ENCODE data around the gene SLC50A1. TPM values are rescaled to one million over a fixed set of nuclear protein-coding genes. Genes with fewer than 3 reads are reported as not detected.
"Not testable (repeated sequence)": the region's sequence is repeated elsewhere in the genome, so short reads cannot be mapped to it uniquely, and the experiment has no call there.

SLC50A1 gene
- total RNA-seq, 3 donors from 2014 or later = 38.7 to 95.8 (median 66.4) TPM

GRCh38 chr1:155139895-155140629 is 4.4 kb downstream of the SLC50A1 start, which contains the start of gene DPM3:
Gene DPM3 (minus strand): TSS chr1:155140531. CDS start chr1:155140240, 291 bp downstream.
- TF ChIP-seq CTCF (IDR thresholded peaks at IDR 0.05) = no peak
- ATAC-seq = peak; percentile 69
- Histone ChIP-seq H3K4me3 (peak within 1 kb of the TSS; percentile 53), H3K9me3 (no peaks in the 10 kb centered on the region), H3K4me1 (ENCODE audit: low read depth) (peaks cover 29% of the 10 kb centered on the region), H3K36me3 (ENCODE audit: low read depth) (no peaks in the 10 kb centered on the region)
- peak; percentile 94 to 95 (median 95) for DNase-seq
- intact Hi-C loops (cut with DNase I, micrococcal nuclease) = no loop called here

- Histone ChIP-seq H3K4me3 (no peak overlapping the region), H3K4me1 (ENCODE audit: low read depth) (peaks cover 29% of the 10 kb centered on the region), H3K36me3 (ENCODE audit: low read depth) (no peaks in the 10 kb centered on the region), H3K9me3 (no peaks in the 10 kb centered on the region)
- intact Hi-C loops (cut with DNase I, micrococcal nuclease) = no loop called here
- no peak for TF ChIP-seq CTCF (IDR thresholded peaks at IDR 0.05)
- DNase-seq (no peak), ATAC-seq (no peak)
Observed at GRCh38 chr1:155140630-155140953, 4.9 kb downstream of the SLC50A1 start.

GRCh38 chr1:155141749-155142148 is 6.1 kb downstream of the SLC50A1 start:
- Histone ChIP-seq H3K4me3 (no peak overlapping the region), H3K36me3 (ENCODE audit: low read depth) (no peaks in the 10 kb centered on the region), H3K4me1 (ENCODE audit: low read depth) (peaks cover 27% of the 10 kb centered on the region), H3K9me3 (no peaks in the 10 kb centered on the region)
- DNase-seq = no peak
- ATAC-seq = no peak
- TF ChIP-seq CTCF (IDR thresholded peaks at IDR 0.05) = no peak
- intact Hi-C loops (cut with DNase I, micrococcal nuclease) = no loop called here

- intact Hi-C loops (cut with DNase I, micrococcal nuclease) = no loop called here
- DNase-seq (no peak), ATAC-seq (no peak)
- no peak for TF ChIP-seq CTCF (IDR thresholded peaks at IDR 0.05)
- H3K4me1 ChIP-seq (ENCODE audit: low read depth) = peaks cover 3% of the 10 kb centered on the region
- no peaks in the 10 kb centered on the region for H3K36me3 ChIP-seq (ENCODE audit: low read depth)
- H3K4me3 ChIP-seq = no peak overlapping the region
- no peaks in the 10 kb centered on the region for H3K9me3 ChIP-seq
Observed at GRCh38 chr1:155145491-155145890, 9.8 kb downstream of the SLC50A1 start.

DNA sequence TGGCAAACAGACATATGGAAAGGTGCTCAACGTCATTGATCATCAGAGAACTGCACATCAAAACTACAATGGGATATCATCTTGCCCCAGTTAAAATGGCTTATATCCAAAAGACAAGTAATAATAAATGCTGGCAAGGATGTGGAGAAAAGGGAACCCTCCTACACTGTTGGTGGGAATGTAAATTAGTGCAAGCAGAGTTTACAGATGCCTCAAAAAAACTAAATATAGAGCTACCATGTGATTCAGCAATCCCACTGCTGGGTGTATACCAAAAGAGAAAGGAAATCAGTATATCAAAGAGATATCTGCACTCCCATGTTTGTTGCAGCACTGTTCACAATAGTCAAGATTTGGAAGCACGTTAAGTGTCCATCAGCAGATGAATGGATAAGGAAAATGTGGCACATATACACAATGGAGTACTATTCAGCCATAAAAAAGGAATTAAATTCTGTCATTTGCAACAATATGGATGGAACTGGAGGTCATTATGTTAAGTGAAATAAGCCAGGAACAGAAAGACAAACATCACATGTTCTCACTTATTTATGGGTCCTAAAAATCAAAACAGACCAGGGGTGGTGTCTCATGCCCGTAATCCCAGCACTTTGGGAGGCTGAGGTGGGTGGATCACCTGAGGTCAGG is 20.5 kb downstream of the SLC50A1 start:
- DNase-seq; H3K9me3 ChIP-seq; H3K4me1 ChIP-seq (ENCODE audit: low read depth); H3K4me3 ChIP-seq; H3K36me3 ChIP-seq (ENCODE audit: low read depth); intact Hi-C loops (cut with DNase I, micrococcal nuclease); ATAC-seq: not testable (repeated sequence)

DNA sequence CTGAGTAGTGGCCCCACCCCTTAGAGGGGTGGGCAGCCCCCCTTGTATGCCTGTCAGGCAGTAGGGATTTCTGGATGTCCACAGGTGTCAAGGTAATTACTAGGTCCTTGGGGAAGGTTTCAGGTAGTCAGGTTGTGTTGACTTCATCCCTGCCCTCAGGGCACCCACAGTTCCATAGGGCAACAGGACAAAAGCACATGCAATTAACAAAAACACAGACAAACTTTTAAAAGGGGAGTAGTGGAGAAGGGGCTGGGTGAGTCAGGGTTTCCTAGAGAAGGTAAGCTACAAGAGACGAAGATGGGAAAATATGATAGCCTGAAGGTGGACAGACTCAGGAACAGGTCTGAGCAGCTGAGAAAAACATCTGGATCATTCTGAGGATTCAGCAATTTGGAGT is 23.3 kb downstream of the SLC50A1 start:
- intact Hi-C loops (cut with DNase I, micrococcal nuclease) = no loop called here
- no peak for DNase-seq
- Histone ChIP-seq H3K4me1 (ENCODE audit: low read depth) (no peaks in the 10 kb centered on the region), H3K9me3 (no peaks in the 10 kb centered on the region), H3K36me3 (ENCODE audit: low read depth) (no peaks in the 10 kb centered on the region), H3K4me3 (no peak overlapping the region)
- no peak for ATAC-seq
- TF ChIP-seq CTCF (IDR thresholded peaks at IDR 0.05) = no peak
